HT1080 (cell line): Measurements from ENCODE around the gene PATJ. TPM values are rescaled to one million over a fixed set of nuclear protein-coding genes. Genes with fewer than 3 reads are reported as not detected.
"Not testable (repeated sequence)": the region's sequence is repeated elsewhere in the genome, so short reads cannot be mapped to it uniquely, and the experiment has no call there.

Experiments
- DNase-seq: peaks from one replicate; pipeline ENCODE4 v3.0.0-alpha.2; 2015; ENCODE audit warnings: low read depth
- total RNA-seq: library from RNA; depleted of rRNA; stranded (reverse); fragments of >200 nt; shearing (Covaris generic); gene quantifications from 2 replicates; pipeline ENCODE4 v1.2.3, GENCODE V29; 2014

PATJ gene
- total RNA-seq, 1 experiment from 2014 or later, result 1.1 TPM

- no peak for DNase-seq
Measured at GRCh38 chr1:61819421-61819820, 77.1 kb downstream of the PATJ start.

GRCh38 chr1:61825393-61825792, 83.1 kb downstream of the PATJ start:
- no peak for DNase-seq

GRCh38 chr1:61828805-61829204, 86.5 kb downstream of the PATJ start:
- DNase-seq, result no peak

- no peak for DNase-seq
Measured at GRCh38 chr1:61836649-61837048, 94.4 kb downstream of the PATJ start.

GRCh38 chr1:61837607-61838006, 95.3 kb downstream of the PATJ start:
- peak; percentile 53 for DNase-seq

GRCh38 chr1:61839679-61840078, 97.4 kb downstream of the PATJ start:
- DNase-seq, result peak; percentile 63

GRCh38 chr1:61842036-61842435, 99.8 kb downstream of the PATJ start:
- DNase-seq, result no peak

GRCh38 chr1:61842863-61843514, 100.7 kb downstream of the PATJ start:
- no peak for DNase-seq

GRCh38 chr1:61844006-61844405, 101.7 kb downstream of the PATJ start:
- DNase-seq, result no peak

GRCh38 chr1:61844664-61845063, 102.4 kb downstream of the PATJ start:
- not testable (repeated sequence) for DNase-seq

- DNase-seq, result no peak
Measured at GRCh38 chr1:61851235-61851634, 109.0 kb downstream of the PATJ start.

- peak; percentile 19 for DNase-seq
Measured at GRCh38 chr1:61851849-61852669, 109.8 kb downstream of the PATJ start.

- peak; percentile 8 for DNase-seq
Measured at GRCh38 chr1:61852670-61853015, 110.4 kb downstream of the PATJ start.

- DNase-seq, result peak; percentile 10
Measured at GRCh38 chr1:61853583-61853982, 111.3 kb downstream of the PATJ start.

- no peak for DNase-seq
Measured at GRCh38 chr1:61864489-61864888, 122.2 kb downstream of the PATJ start.

GRCh38 chr1:61865646-61866220, 123.5 kb downstream of the PATJ start:
- DNase-seq, result no peak

GRCh38 chr1:61869691-61870109, 127.4 kb downstream of the PATJ start:
- no peak for DNase-seq

- no peak for DNase-seq
Measured at GRCh38 chr1:61872206-61872605, 129.9 kb downstream of the PATJ start.

GRCh38 chr1:61873581-61873980, 131.3 kb downstream of the PATJ start:
- DNase-seq, result no peak

GRCh38 chr1:61873994-61874393, 131.7 kb downstream of the PATJ start:
- DNase-seq, result no peak

GRCh38 chr1:61875198-61875597, 132.9 kb downstream of the PATJ start:
- no peak for DNase-seq

- DNase-seq, result not testable (repeated sequence)
Measured at GRCh38 chr1:61879887-61880474, 137.7 kb downstream of the PATJ start.
